Ectodermal cell (in vitro differentiated cells): ENCODE results near the gene MAP4K1.

Experiments
- H3K27ac ChIP-seq: 2 replicates; pipeline ENCODE4 v1.7.0; 2013; ENCODE audit warnings: mild to moderate bottlenecking, low read depth, low read length; ENCODE audit not compliant: insufficient read depth, poor library complexity, severe bottlenecking
- H3K27me3 ChIP-seq: 2 replicates; pipeline ENCODE4 v1.7.0; 2013; ENCODE audit warnings: mild to moderate bottlenecking, low read length; ENCODE audit not compliant: insufficient read depth, control insufficient read depth, poor library complexity, severe bottlenecking
- H3K36me3 ChIP-seq: one replicate; pipeline ENCODE4 v1.7.0; 2013; ENCODE audit warnings: low read length; ENCODE audit not compliant: control insufficient read depth, insufficient read depth
- H3K4me1 ChIP-seq: one replicate; pipeline ENCODE4 v1.7.0; 2013; ENCODE audit warnings: low read length; ENCODE audit not compliant: control insufficient read depth, insufficient read depth
- H3K4me3 ChIP-seq: 2 replicates; pipeline ENCODE4 v1.7.0; 2013; ENCODE audit warnings: low read depth, low read length, control low read depth; ENCODE audit not compliant: insufficient read depth
- H3K9me3 ChIP-seq: 2 replicates; pipeline ENCODE4 v1.7.0; 2013; ENCODE audit warnings: mild to moderate bottlenecking, low read length, moderate library complexity; ENCODE audit not compliant: control insufficient read depth
- WGBS, 2 experiments: methylation state at CpG; one replicate each; pipeline ENCODE4 v1.1.7; 2013; ENCODE audit warnings: missing lambda C conversion rate in 2 of 2; 5-methylcytosine and 5-hydroxymethylcytosine counted together

Gene MAP4K1

GRCh38 chr19:38571682-38572081 lies 46.1 kb downstream of the MAP4K1 start:
- Histone ChIP-seq H3K4me3 (no peak overlapping the region), H3K36me3 (no peaks in the 10 kb centered on the region), H3K9me3 (no peaks in the 10 kb centered on the region), H3K27ac (no peak overlapping the region), H3K4me1 (no peaks in the 10 kb centered on the region), H3K27me3 (no peaks in the 10 kb centered on the region)
- WGBS, 2 experiments, result 90 to 92% methylated on average over 2 of the region's 2 CpGs

GRCh38 chr19:38569368-38569983 lies 48.3 kb downstream of the MAP4K1 start:
- WGBS, 2 experiments, result 90 to 96% methylated on average over 6 of the region's 6 CpGs

GRCh38 chr19:38565691-38566105 lies 52.1 kb downstream of the MAP4K1 start:
- Histone ChIP-seq H3K27ac (no peak overlapping the region), H3K36me3 (no peaks in the 10 kb centered on the region), H3K4me3 (no peak overlapping the region), H3K4me1 (no peaks in the 10 kb centered on the region), H3K9me3 (no peaks in the 10 kb centered on the region), H3K27me3 (peaks cover 26% of the 10 kb centered on the region)
- WGBS, 2 experiments, result 82 to 85% methylated on average over 21 of the region's 21 CpGs

More at GRCh38 chr19:38569368-38569983, 48.3 kb downstream of the MAP4K1 start:
- Histone ChIP-seq H3K36me3 (no peaks in the 10 kb centered on the region), H3K4me1 (no peaks in the 10 kb centered on the region), H3K9me3 (no peaks in the 10 kb centered on the region), H3K27ac (no peak overlapping the region), H3K4me3 (no peak overlapping the region), H3K27me3 (peaks cover 20% of the 10 kb centered on the region)

GRCh38 chr19:38564981-38565690 lies 52.6 kb downstream of the MAP4K1 start:
- 17% methylated on average over 111 of the region's 111 CpGs for WGBS, 2 experiments

GRCh38 chr19:38563475-38563874 lies 54.3 kb downstream of the MAP4K1 start:
- no peaks in the 10 kb centered on the region for H3K9me3 ChIP-seq
- H3K4me1 ChIP-seq, result no peaks in the 10 kb centered on the region
- no peaks in the 10 kb centered on the region for H3K36me3 ChIP-seq
- H3K4me3 ChIP-seq, result no peak overlapping the region
- peaks cover 26% of the 10 kb centered on the region for H3K27me3 ChIP-seq
- WGBS, 2 experiments, result 92 to 97% methylated on average over 9 of the region's 9 CpGs
- H3K27ac ChIP-seq, result no peak overlapping the region

More at GRCh38 chr19:38564981-38565690, 52.6 kb downstream of the MAP4K1 start:
- Histone ChIP-seq H3K27ac (no peak overlapping the region), H3K4me1 (no peaks in the 10 kb centered on the region), H3K9me3 (no peaks in the 10 kb centered on the region), H3K4me3 (peak overlapping the region; percentile 23), H3K36me3 (no peaks in the 10 kb centered on the region), H3K27me3 (peaks cover 26% of the 10 kb centered on the region)

GRCh38 chr19:38562096-38562495 lies 55.7 kb downstream of the MAP4K1 start:
- H3K36me3 ChIP-seq, result no peaks in the 10 kb centered on the region
- no peaks in the 10 kb centered on the region for H3K9me3 ChIP-seq
- H3K27ac ChIP-seq, result no peak overlapping the region
- H3K27me3 ChIP-seq, result peaks cover 26% of the 10 kb centered on the region
- WGBS, 2 experiments, result 87 to 90% methylated on average over 6 of the region's 6 CpGs
- H3K4me3 ChIP-seq, result no peak overlapping the region
- H3K4me1 ChIP-seq, result no peaks in the 10 kb centered on the region

- no peaks in the 10 kb centered on the region for H3K36me3 ChIP-seq
- H3K4me3 ChIP-seq, result no peak overlapping the region
- H3K27ac ChIP-seq, result no peak overlapping the region
- H3K4me1 ChIP-seq, result no peaks in the 10 kb centered on the region
- 91% methylated on average over 11 of the region's 11 CpGs for WGBS, 2 experiments
- H3K9me3 ChIP-seq, result no peaks in the 10 kb centered on the region
- H3K27me3 ChIP-seq, result peaks cover 26% of the 10 kb centered on the region
Observed at GRCh38 chr19:38561658-38562057, 56.1 kb downstream of the MAP4K1 start.

- H3K36me3 ChIP-seq, result no peaks in the 10 kb centered on the region
- H3K27me3 ChIP-seq, result peaks cover 20% of the 10 kb centered on the region
- 95% methylated on average over 42 of the region's 42 CpGs for WGBS, 2 experiments
- H3K4me1 ChIP-seq, result no peaks in the 10 kb centered on the region
- H3K27ac ChIP-seq, result no peak overlapping the region
- no peaks in the 10 kb centered on the region for H3K9me3 ChIP-seq
- no peak overlapping the region for H3K4me3 ChIP-seq
Observed at GRCh38 chr19:38561053-38561606, 56.6 kb downstream of the MAP4K1 start.

GRCh38 chr19:38559428-38560401 lies 58.0 kb downstream of the MAP4K1 start:
- Histone ChIP-seq H3K27me3 (peaks cover 8% of the 10 kb centered on the region), H3K36me3 (no peaks in the 10 kb centered on the region), H3K4me3 (no peak overlapping the region), H3K27ac (no peak overlapping the region), H3K4me1 (no peaks in the 10 kb centered on the region), H3K9me3 (no peaks in the 10 kb centered on the region)
- 91 to 95% methylated on average over 13 of the region's 13 CpGs for WGBS, 2 experiments
